Transverse colon (tissue), 4 donors: ENCODE measurements around the gene TNXB. TPM values are rescaled to one million over a fixed set of nuclear protein-coding genes. Genes with fewer than 3 reads are reported as not detected.

Experiments used
- DNase-seq: peaks from one replicate; pipeline ENCODE4 v3.0.0-alpha.2; 2019
- H3K27ac ChIP-seq, 4 donors: fragments of 200-600 bp; sonication (generic); 2 replicates each; pipeline ENCODE4 v1.5.1; 2016 to 2018; ENCODE audit warnings: inconsistent platforms in 4 of 4
- H3K27me3 ChIP-seq: fragments of 200-600 bp; sonication (generic); 2 replicates; pipeline ENCODE4 v1.5.1; 2017; ENCODE audit warnings: inconsistent platforms
- H3K36me3 ChIP-seq, 4 donors: fragments of 200-600 bp; sonication (generic); 2 replicates each; pipeline ENCODE4 v1.5.1; 2017 to 2019; ENCODE audit warnings: inconsistent platforms in 4 of 4
- H3K4me1 ChIP-seq, 4 donors: fragments of 200-600 bp; sonication (generic); 2 replicates each; pipeline ENCODE4 v1.5.1; 2017 to 2020; ENCODE audit warnings: inconsistent platforms in 4 of 4
- H3K4me3 ChIP-seq, 4 donors: fragments of 200-600 bp; sonication (generic); 1 replicate in 1 of 4; 2 replicates in 3 of 4; pipeline versions ENCODE4 v1.5.1 to v1.6.1; 2017 to 2019; ENCODE audit warnings: inconsistent platforms in 4 of 4
- H3K9me3 ChIP-seq, 2 donors: fragments of 200-600 bp; sonication (generic); 2 replicates each; pipeline ENCODE4 v1.5.1; 2017 to 2019; ENCODE audit warnings: inconsistent platforms in 2 of 2
- EP300 ChIP-seq: sonication (generic); formaldehyde crosslinking; IDR thresholded peaks from one replicate; pipeline ENCODE4 v1.6.1; 2017; ENCODE audit warnings: antibody characterized with exemption, low read depth
- POLR2A ChIP-seq: fragments of 450-650 bp; IDR thresholded peaks from one replicate; pipeline ENCODE4 v1.6.1; 2016; ENCODE audit warnings: antibody characterized with exemption, mild to moderate bottlenecking, moderate library complexity
- POLR2AphosphoS5 ChIP-seq, 3 donors: sonication (generic); formaldehyde crosslinking; IDR thresholded peaks; one replicate each; pipeline ENCODE4 v1.6.1; 2016; ENCODE audit warnings: antibody characterized with exemption in 3 of 3
- whole genome bisulfite sequencing, 2 donors: methylation state at CpG; one replicate each; pipeline ENCODE4 v1.1.5; 2018; ENCODE audit warnings: low coverage in 1 of 2; 5-methylcytosine and 5-hydroxymethylcytosine counted together
- in situ Hi-C, 4 donors: fragments of 200-750 bp; cut with MboI; loops; one replicate each; pipeline versions ENCODE4 v1.15.0 to v1.15.1; 2017; ENCODE audit warnings: low sequenced_read_pairs in 3 of 4, low pct_ligation_motif_present in 1 of 4, low pct_unique_long_range_greater_than_20kb in 1 of 4
- intact Hi-C: fragments of 100-400 bp; cut with DNase I; formaldehyde crosslinking; loops from one replicate; pipeline ENCODE4 v1.15.1; 2023; ENCODE audit warnings: low total_unique reads
- total RNA-seq, 4 donors: library from RNA; depleted of rRNA; stranded (reverse); fragments of >200 nt; gene quantifications; one replicate each; pipeline ENCODE4 v1.1.0, GENCODE V29; 2016
- TF ChIP-seq, protein P1 (sequence below), 5 experiments: fragments of 200-600 bp in 3 of 5; fragments of 450-650 bp in 2 of 5; sonication (generic) in 3 of 5; IDR thresholded peaks; 1 replicate in 2 of 5; 2 replicates in 3 of 5; pipeline ENCODE4 v1.5.1; 2016 to 2017; ENCODE audit warnings: antibody characterized with exemption in 5 of 5, inconsistent platforms in 3 of 5, mild to moderate bottlenecking in 2 of 5, moderate library complexity in 1 of 5

TNXB gene
- total RNA-seq, 4 donors from 2014 or later, result 47.7 to 205 (median 66.2) TPM

DNA sequence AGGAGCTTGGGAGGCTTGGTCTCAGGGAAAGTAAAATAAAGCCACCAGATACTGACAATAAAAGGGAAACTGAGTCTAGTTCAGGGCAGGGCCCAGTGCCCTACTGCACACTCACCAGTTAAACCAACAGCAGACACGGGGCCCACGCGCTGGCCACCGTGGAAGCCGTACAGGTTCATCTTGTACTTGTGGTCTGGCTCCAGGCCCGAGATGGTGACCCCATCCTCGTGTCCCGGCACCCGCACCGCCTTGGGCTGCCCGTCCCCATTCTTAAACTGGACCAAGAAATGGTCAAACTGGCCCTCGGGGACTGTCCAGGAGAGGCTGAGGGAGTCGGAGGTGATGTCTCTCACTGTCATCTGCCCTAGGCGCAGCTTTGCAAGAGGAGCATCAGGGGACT is 44.4 kb downstream of the TNXB start:
- H3K27me3 ChIP-seq, result no peaks in the 10 kb centered on the region
- in situ Hi-C loops, result loop anchor here in 2 of 4 donors (25.0 kb wide), 1 partner anchor 102 kb away; the partner anchor contains the start of genes DXO (in 2 of the 2), NELFE (in 2 of the 2) and SKIC2 (in 2 of the 2)

DNA sequence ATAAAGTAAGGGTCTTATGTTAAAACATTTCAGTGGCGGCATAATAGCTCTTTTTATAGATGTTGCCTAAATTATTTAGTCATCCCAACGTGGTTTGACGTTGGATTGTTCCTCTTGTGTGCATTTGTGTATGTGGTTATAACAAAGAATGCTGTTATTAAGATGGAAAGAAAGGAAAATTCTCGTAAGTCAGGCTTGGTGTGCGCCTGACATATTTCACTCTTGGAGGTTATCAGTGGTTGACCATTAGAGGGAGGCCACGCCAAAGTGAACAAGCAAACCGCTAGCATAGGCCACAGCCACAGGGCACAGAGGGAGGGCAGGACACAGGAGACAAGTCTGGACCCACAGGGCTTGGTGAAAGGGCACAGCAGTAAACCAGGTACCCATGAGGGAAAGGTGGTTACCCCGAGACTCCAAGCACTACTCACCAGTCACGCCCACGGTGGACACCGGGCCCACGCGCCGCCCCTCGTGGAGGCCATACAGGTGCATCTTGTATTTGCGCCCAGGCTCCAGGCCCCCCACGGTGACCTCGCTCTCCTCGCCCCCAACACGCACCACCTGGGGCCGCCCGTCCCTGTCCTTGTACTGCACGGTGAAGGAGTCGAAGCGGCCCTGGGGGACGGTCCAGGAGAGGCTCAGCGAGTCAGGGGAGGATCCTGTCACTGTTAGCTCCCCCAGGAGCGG is 48.0 kb downstream of the TNXB start:
- 82 to 91% methylated on average over 3 to 28 of the region's 28 CpGs for WGBS, 2 donors
- H3K36me3 ChIP-seq, result no peaks in the 10 kb centered on the region
- no peak for TF ChIP-seq POLR2A
- no peak for TF ChIP-seq EP300
- TF ChIP-seq, protein P1, sequence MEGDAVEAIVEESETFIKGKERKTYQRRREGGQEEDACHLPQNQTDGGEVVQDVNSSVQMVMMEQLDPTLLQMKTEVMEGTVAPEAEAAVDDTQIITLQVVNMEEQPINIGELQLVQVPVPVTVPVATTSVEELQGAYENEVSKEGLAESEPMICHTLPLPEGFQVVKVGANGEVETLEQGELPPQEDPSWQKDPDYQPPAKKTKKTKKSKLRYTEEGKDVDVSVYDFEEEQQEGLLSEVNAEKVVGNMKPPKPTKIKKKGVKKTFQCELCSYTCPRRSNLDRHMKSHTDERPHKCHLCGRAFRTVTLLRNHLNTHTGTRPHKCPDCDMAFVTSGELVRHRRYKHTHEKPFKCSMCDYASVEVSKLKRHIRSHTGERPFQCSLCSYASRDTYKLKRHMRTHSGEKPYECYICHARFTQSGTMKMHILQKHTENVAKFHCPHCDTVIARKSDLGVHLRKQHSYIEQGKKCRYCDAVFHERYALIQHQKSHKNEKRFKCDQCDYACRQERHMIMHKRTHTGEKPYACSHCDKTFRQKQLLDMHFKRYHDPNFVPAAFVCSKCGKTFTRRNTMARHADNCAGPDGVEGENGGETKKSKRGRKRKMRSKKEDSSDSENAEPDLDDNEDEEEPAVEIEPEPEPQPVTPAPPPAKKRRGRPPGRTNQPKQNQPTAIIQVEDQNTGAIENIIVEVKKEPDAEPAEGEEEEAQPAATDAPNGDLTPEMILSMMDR (IDR thresholded peaks at IDR 0.05), result no peak
- no peak for TF ChIP-seq POLR2AphosphoS5 (IDR thresholded peaks at IDR 0.05)
- no peaks in the 10 kb centered on the region for H3K9me3 ChIP-seq
- no peak overlapping the region for H3K4me3 ChIP-seq
- in situ Hi-C loops (loop anchor here in 2 of 4 donors (25.0 kb wide), 1 partner anchor 99 kb away; the partner anchor contains the start of genes DXO (in 2 of the 2), NELFE (in 2 of the 2) and SKIC2 (in 2 of the 2)), intact Hi-C loops (no loop called here)
- H3K27ac ChIP-seq, result no peak overlapping the region
- H3K27me3 ChIP-seq, result no peaks in the 10 kb centered on the region
- H3K4me1 ChIP-seq, result no peaks in the 10 kb centered on the region
- DNase-seq, result no peak

More for the DNA sequence above, 44.4 kb downstream of the TNXB start:
- H3K4me1 ChIP-seq, result no peaks in the 10 kb centered on the region
- no peak overlapping the region for H3K27ac ChIP-seq
- H3K9me3 ChIP-seq, result no peaks in the 10 kb centered on the region
- no peak overlapping the region for H3K4me3 ChIP-seq
- no peak for TF ChIP-seq POLR2AphosphoS5 (IDR thresholded peaks at IDR 0.05)
- TF ChIP-seq, protein P1 (IDR thresholded peaks at IDR 0.05), result no peak
- TF ChIP-seq POLR2A, result no peak
- TF ChIP-seq EP300, result no peak
- intact Hi-C loops, result no loop called here
- WGBS, 2 donors, result 90% methylated on average over 14 of the region's 14 CpGs; no CpG with 5 or more reads in 1 of the 2 donors
- no peak for DNase-seq
- H3K36me3 ChIP-seq, result no peaks in the 10 kb centered on the region

DNA sequence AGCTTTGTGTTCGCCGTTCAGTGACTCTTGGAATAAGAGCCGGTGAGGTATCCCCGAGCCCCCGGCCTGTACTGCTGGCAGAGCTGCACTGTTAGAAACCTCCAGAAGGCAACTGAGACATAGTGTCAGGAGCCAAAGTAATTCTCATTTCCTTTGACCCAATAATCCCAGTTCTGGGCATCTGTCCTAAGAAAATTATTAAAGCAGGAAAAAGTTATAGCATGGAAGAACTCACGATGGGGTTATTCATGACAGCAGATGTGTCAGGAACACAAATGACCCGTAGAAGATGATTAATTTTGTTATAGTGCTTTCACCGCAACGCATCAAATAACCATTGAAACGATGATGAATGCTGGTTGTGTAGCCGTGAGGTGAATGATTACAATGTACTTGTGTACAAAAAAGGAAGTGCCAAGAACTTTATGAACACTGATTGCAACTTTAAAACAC is 50.6 kb downstream of the TNXB start:
- Histone ChIP-seq H3K4me3 (no peak overlapping the region), H3K4me1 (no peaks in the 10 kb centered on the region), H3K9me3 (no peaks in the 10 kb centered on the region), H3K27me3 (no peaks in the 10 kb centered on the region), H3K27ac (no peak overlapping the region), H3K36me3 (no peaks in the 10 kb centered on the region)
- in situ Hi-C loops (loop anchor here in 2 of 4 donors (25.0 kb wide), 1 partner anchor 96 kb away; the partner anchor contains the start of genes DXO (in 2 of the 2), NELFE (in 2 of the 2) and SKIC2 (in 2 of the 2)), intact Hi-C loops (no loop called here)
- TF ChIP-seq, protein P1 (IDR thresholded peaks at IDR 0.05), result no peak
- TF ChIP-seq POLR2AphosphoS5 (IDR thresholded peaks at IDR 0.05) (no peak), EP300 (no peak), POLR2A (no peak)
- DNase-seq, result no peak
- 69 to 83% methylated on average over 6 to 11 of the region's 11 CpGs for WGBS, 2 donors

DNA sequence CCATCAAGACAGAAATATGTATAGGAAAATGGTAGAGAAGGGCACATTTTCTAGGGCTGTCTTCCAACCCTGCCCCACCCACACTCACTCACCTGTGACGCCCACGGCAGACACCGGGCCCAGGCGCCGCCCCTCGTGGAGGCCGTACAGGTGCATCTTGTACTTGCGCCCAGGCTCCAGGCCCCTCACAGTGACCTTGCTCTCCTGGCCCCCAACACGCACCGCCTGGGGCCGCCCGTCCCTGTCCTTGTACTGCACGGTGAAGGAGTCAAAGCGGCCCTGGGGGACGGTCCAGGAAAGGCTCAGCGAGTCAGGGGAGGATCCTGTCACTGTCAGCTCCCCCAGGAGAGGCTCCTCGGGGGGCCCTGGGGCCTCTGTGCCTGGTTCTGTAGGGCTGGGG is 51.2 kb downstream of the TNXB start:
- in situ Hi-C loops (loop anchor here in 2 of 4 donors (25.0 kb wide), 1 partner anchor 96 kb away; the partner anchor contains the start of genes DXO (in 2 of the 2), NELFE (in 2 of the 2) and SKIC2 (in 2 of the 2)), intact Hi-C loops (no loop called here)
- Histone ChIP-seq H3K9me3 (no peaks in the 10 kb centered on the region), H3K27ac (no peak overlapping the region), H3K36me3 (no peaks in the 10 kb centered on the region), H3K27me3 (no peaks in the 10 kb centered on the region), H3K4me3 (no peak overlapping the region), H3K4me1 (no peaks in the 10 kb centered on the region)
- DNase-seq, result no peak
- WGBS, 2 donors, result 86% methylated on average over 14 of the region's 17 CpGs; no CpG with 5 or more reads in 1 of the 2 donors
- TF ChIP-seq EP300 (no peak), POLR2AphosphoS5 (IDR thresholded peaks at IDR 0.05) (no peak), POLR2A (no peak)
- TF ChIP-seq, protein P1 (IDR thresholded peaks at IDR 0.05), result no peak
